ENCODE results near the gene ABHD16B. TPM values are rescaled to one million over a fixed set of nuclear protein-coding genes. Genes with fewer than 3 reads are reported as not detected.
"Not testable (repeated sequence)": the region's sequence is repeated elsewhere in the genome, so short reads cannot be mapped to it uniquely, and the experiment has no call there.

Gene ABHD16B
- total RNA-seq, 1 donor from 2014 or later = not detected

DNA sequence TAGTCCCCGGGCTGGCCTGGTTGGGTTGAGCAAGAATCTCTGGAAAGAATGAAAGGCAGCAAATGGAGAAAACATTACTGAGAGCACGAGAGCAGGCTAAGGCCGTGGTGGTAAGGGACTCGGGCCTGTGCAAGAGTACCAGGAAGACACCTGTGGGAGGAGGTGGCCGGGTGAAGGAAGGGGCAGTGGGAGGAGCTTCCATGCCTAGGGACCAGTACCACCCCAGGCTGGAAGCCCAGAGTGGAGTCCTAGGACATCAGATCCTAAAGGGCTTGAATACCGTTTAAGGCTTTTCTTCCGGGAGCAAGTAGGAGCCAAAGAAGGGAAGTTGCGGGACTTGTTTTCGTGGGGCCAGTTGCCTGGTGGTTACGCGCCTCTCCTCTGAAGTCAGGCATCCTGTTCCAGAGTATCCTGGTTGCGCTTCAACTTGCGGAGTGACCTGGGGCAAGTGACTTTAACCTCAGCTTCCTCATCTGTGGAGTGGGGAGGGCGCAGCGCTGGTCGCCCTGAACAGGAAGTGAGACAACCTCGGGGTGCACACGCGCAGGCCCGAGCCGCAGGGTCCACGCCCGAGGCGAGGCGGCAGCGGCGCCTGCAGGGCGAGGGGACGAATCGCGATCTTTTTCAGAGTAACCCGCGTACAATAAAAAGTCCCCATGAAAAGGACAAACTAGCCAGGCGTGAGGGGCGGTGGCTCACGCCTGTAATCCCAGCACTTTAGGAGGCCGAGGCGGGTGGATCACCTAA is 2.7 kb downstream of the ABHD16B start:
- H3K9me3 Mint-ChIP-seq = no peaks in the 10 kb centered on the region
- H3K27me3 Mint-ChIP-seq (ENCODE audit: low read depth) = no peaks in the 10 kb centered on the region
- DNase-seq (ENCODE audit: low spot score in 2 of 2, unreplicated experiment in 2 of 2) = peak in 1 of 2 experiments; percentile 76
- peaks cover 12% of the 10 kb centered on the region for H3K36me3 Mint-ChIP-seq
- H3K4me3 Mint-ChIP-seq = peak overlapping the region; percentile 82
- peaks cover 27% of the 10 kb centered on the region for H3K4me1 Mint-ChIP-seq
- TF ChIP-seq, protein P1, sequence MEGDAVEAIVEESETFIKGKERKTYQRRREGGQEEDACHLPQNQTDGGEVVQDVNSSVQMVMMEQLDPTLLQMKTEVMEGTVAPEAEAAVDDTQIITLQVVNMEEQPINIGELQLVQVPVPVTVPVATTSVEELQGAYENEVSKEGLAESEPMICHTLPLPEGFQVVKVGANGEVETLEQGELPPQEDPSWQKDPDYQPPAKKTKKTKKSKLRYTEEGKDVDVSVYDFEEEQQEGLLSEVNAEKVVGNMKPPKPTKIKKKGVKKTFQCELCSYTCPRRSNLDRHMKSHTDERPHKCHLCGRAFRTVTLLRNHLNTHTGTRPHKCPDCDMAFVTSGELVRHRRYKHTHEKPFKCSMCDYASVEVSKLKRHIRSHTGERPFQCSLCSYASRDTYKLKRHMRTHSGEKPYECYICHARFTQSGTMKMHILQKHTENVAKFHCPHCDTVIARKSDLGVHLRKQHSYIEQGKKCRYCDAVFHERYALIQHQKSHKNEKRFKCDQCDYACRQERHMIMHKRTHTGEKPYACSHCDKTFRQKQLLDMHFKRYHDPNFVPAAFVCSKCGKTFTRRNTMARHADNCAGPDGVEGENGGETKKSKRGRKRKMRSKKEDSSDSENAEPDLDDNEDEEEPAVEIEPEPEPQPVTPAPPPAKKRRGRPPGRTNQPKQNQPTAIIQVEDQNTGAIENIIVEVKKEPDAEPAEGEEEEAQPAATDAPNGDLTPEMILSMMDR (IDR thresholded peaks at IDR 0.05; ENCODE audit: unreplicated experiment) = peak; percentile 37
- peak overlapping the region; percentile 92 for H3K27ac Mint-ChIP-seq

DNA sequence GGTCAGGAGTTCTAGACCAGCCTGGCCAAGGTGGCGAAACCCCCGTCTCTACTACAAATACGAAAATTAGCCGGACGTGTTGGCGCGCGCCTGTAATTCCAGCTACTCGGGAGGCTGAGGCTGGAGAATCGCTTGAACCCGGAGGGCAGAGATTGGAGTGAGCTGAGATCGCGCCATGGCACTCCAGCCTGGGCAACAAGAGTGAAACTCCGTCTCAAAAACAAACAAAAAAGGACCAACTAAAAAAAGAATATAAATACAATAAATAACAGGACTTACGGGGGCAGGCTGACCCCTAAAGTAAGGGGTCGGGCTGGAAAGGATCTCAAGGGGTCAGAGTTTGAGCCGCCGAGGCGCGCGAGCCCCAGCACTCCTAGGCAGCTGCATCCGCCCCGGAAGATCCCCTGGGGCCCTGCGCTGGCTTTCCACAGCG is 3.3 kb downstream of the ABHD16B start:
- Mint-ChIP-seq H3K27me3 (ENCODE audit: low read depth) (no peaks in the 10 kb centered on the region), H3K4me3 (peak overlapping the region; percentile 82), H3K27ac (peak overlapping the region; percentile 92), H3K4me1 (peaks cover 24% of the 10 kb centered on the region), H3K9me3 (no peaks in the 10 kb centered on the region), H3K36me3 (peaks cover 12% of the 10 kb centered on the region)
- TF ChIP-seq, protein P1 (IDR thresholded peaks at IDR 0.05; ENCODE audit: unreplicated experiment) = no peak
- DNase-seq (ENCODE audit: low spot score in 2 of 2, unreplicated experiment in 2 of 2) = no peak

DNA sequence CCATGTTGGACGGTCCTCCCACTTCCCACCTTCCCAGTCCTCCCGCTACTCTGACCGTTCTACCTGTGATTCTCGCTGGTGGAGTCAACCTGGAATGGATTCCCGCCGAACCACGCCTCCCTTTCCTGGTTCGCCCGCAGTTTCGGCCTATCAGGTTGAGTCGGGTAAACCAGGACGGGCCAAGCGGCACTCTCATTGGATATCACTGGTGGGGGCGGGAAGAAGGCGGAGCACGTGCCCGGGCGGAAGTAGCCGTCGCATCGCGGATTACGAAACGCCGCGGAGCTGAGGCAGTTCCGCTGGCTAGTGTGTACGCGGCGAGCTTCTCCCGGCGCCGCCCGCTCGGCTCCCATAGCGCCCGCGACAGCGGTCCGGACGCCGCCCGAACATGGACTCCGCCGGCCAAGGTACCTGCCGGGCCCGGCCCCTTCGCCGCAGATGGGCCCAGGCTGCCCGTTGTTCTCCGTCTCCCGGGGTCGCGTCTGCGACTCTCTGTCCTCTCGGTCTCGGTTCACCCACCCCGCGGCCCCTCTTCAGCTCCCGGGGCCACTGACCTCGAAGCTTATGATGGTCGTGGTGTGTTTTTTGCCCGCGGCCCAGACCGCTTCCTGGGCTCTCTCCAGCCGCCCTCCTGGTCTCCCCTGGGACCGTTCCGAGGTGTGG is 3.8 kb downstream of the ABHD16B start, which contains the start of gene TPD52L2:
Gene TPD52L2 (plus strand): TSS at position 293 of the 663 bp plus-strand sequence. CDS start 96 bp downstream, at position 389.
- H3K27me3 Mint-ChIP-seq (ENCODE audit: low read depth) = no peaks in the 10 kb centered on the region
- H3K27ac Mint-ChIP-seq = peak within 1 kb of the TSS; percentile 92
- no peaks in the 10 kb centered on the region for H3K9me3 Mint-ChIP-seq
- peaks cover 24% of the 10 kb centered on the region for H3K4me1 Mint-ChIP-seq
- TF ChIP-seq, protein P1 (IDR thresholded peaks at IDR 0.05; ENCODE audit: unreplicated experiment) = no peak
- peak within 1 kb of the TSS; percentile 82 for H3K4me3 Mint-ChIP-seq
- H3K36me3 Mint-ChIP-seq = peaks cover 12% of the 10 kb centered on the region
- peak; percentile 97 to 98 for DNase-seq (ENCODE audit: low spot score in 2 of 2, unreplicated experiment in 2 of 2)

GRCh38 chr20:63867042-63867441 is 5.7 kb downstream of the ABHD16B start:
- not testable (repeated sequence) for H3K9me3 Mint-ChIP-seq; H3K36me3 Mint-ChIP-seq; DNase-seq (ENCODE audit: low spot score in 2 of 2, unreplicated experiment in 2 of 2); H3K27ac Mint-ChIP-seq; H3K27me3 Mint-ChIP-seq (ENCODE audit: low read depth)
- peak overlapping the region; percentile 33 for H3K4me3 Mint-ChIP-seq
- peaks cover 24% of the 10 kb centered on the region for H3K4me1 Mint-ChIP-seq

- H3K36me3 Mint-ChIP-seq = peaks cover 10% of the 10 kb centered on the region
- peaks cover 20% of the 10 kb centered on the region for H3K4me1 Mint-ChIP-seq
- TF ChIP-seq, protein P1 (IDR thresholded peaks at IDR 0.05; ENCODE audit: unreplicated experiment) = no peak
- no peak overlapping the region for H3K27ac Mint-ChIP-seq
- no peak for DNase-seq (ENCODE audit: low spot score in 2 of 2, unreplicated experiment in 2 of 2)
- no peaks in the 10 kb centered on the region for H3K9me3 Mint-ChIP-seq
- peak overlapping the region; percentile 29 for H3K4me3 Mint-ChIP-seq
- H3K27me3 Mint-ChIP-seq (ENCODE audit: low read depth) = no peaks in the 10 kb centered on the region
Observed at GRCh38 chr20:63868264-63868663, 7.0 kb downstream of the ABHD16B start.

- Mint-ChIP-seq H3K4me3 (no peak overlapping the region), H3K27ac (no peak overlapping the region), H3K9me3 (no peaks in the 10 kb centered on the region)
Observed at GRCh38 chr20:63873477-63873971, 12.2 kb downstream of the ABHD16B start.

GRCh38 chr20:63874241-63874640 is 12.9 kb downstream of the ABHD16B start:
- peaks cover 26% of the 10 kb centered on the region for H3K36me3 Mint-ChIP-seq
- not testable (repeated sequence) for H3K27me3 Mint-ChIP-seq (ENCODE audit: low read depth); H3K27ac Mint-ChIP-seq; H3K4me1 Mint-ChIP-seq; H3K9me3 Mint-ChIP-seq; H3K4me3 Mint-ChIP-seq; DNase-seq (ENCODE audit: low spot score in 2 of 2, unreplicated experiment in 2 of 2)

More at GRCh38 chr20:63873477-63873971, 12.2 kb downstream of the ABHD16B start:
- Mint-ChIP-seq H3K27me3 (ENCODE audit: low read depth) (no peaks in the 10 kb centered on the region), H3K36me3 (peaks cover 26% of the 10 kb centered on the region), H3K4me1 (no peaks in the 10 kb centered on the region)
- TF ChIP-seq, protein P1 (IDR thresholded peaks at IDR 0.05; ENCODE audit: unreplicated experiment) = no peak
- DNase-seq (ENCODE audit: low spot score in 2 of 2, unreplicated experiment in 2 of 2) = no peak
